ENCODE data around the gene DESI1. TPM values are rescaled to one million over a fixed set of nuclear protein-coding genes. Genes with fewer than 3 reads are reported as not detected.

DESI1 gene
- total RNA-seq, 1 experiment from 2014 or later: 40.8 TPM

DNA sequence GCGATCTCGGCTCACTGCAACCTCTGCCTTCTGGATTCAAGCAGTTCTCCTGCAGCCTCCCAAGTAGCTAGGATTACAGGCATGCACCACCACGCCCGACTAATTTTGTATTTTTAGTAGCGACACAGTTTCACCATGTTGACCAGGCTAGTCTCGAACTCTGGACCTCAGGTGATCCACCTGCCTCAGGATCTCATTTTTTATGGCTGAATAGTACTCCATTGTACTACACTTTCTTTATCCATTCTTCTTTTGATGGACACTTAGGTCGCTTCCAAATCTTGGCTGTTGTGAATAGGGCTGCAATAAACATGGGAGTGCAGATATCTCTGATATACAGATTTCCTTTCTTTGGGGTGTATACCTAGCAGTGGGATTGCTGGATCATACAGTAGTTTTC is 21.0 kb upstream of the DESI1 start:
- Histone ChIP-seq H3K27me3 (ENCODE audit: insufficient read depth, low read length) (no peaks in the 10 kb centered on the region), H4K20me1 (ENCODE audit: insufficient read depth) (peaks cover 3% of the 10 kb centered on the region; the same call in 1 of the 2 replicates), H2AFZ (ENCODE audit: low read depth, low read length, poor library complexity, severe bottlenecking) (no peak overlapping the region), H3K9me2 (ENCODE audit: insufficient read depth) (no peaks in the 10 kb centered on the region), H3K4me3 (replicated peaks in 1 of 2; ENCODE audit: low read depth in 1 of 2, low read length in 2 of 2) (no peak overlapping the region), H3K27ac (ENCODE audit: low read depth, low read length) (no peak overlapping the region), H3K4me1 (ENCODE audit: control insufficient read depth in 1 of 2, insufficient read depth in 2 of 2, low read length in 2 of 2) (no peaks in the 10 kb centered on the region), H3K79me2 (ENCODE audit: insufficient read depth, low read length) (peaks cover 95% of the 10 kb centered on the region), H3K4me2 (ENCODE audit: low read length) (no peak overlapping the region), H3K9ac (ENCODE audit: low read length) (no peak overlapping the region), H3K36me3 (ENCODE audit: control insufficient read depth in 1 of 2, insufficient read depth in 2 of 2, low read length in 2 of 2) (peaks cover 63 to 73% of the 10 kb centered on the region in 2 experiments), H3K9me3 (ENCODE audit: control insufficient read depth in 1 of 2, insufficient read depth in 1 of 2, low read depth in 1 of 2, low read length in 2 of 2) (no peaks in the 10 kb centered on the region)
- no peak for ATAC-seq
- no TSS peak for BruUV-seq (replicated peaks)
- ChIA-PET CTCF (no interaction called here), RAD21 (ENCODE audit: low non-redundant PET in 1 of 2, low total read pairs in 2 of 2, uncharacterized antibody in 2 of 2, unreplicated experiment in 2 of 2) (no interaction called here), POLR2A (no interaction called here)
- intact Hi-C loops (cut with micrococcal nuclease): no loop called here
- TF ChIP-seq POLR2A (IDR thresholded peaks at IDR 0.05; ENCODE audit: borderline replicate concordance, extremely low read depth, insufficient read depth, insufficient read length) (no peak), YY1 (IDR thresholded peaks at IDR 0.05; ENCODE audit: extremely low read depth, insufficient replicate concordance, low read depth, low read length) (no peak), RAD21 (IDR thresholded peaks at IDR 0.05; ENCODE audit: low read depth) (no peak), SP1 (IDR thresholded peaks at IDR 0.05; ENCODE audit: low read depth) (no peak), CBX3 (IDR thresholded peaks at IDR 0.05; ENCODE audit: low read depth) (no peak), CEBPB (IDR thresholded peaks at IDR 0.05; ENCODE audit: low read depth) (no peak), SIN3A (IDR thresholded peaks at IDR 0.05; ENCODE audit: low read depth) (no peak), EZH2phosphoT487 (IDR thresholded peaks at IDR 0.05; ENCODE audit: borderline replicate concordance) (no peak), ELF1 (IDR thresholded peaks at IDR 0.05; ENCODE audit: borderline replicate concordance, low read depth) (no peak), FOSL1 (IDR thresholded peaks at IDR 0.05; ENCODE audit: low read depth) (no peak)
- TF ChIP-seq, protein P1, sequence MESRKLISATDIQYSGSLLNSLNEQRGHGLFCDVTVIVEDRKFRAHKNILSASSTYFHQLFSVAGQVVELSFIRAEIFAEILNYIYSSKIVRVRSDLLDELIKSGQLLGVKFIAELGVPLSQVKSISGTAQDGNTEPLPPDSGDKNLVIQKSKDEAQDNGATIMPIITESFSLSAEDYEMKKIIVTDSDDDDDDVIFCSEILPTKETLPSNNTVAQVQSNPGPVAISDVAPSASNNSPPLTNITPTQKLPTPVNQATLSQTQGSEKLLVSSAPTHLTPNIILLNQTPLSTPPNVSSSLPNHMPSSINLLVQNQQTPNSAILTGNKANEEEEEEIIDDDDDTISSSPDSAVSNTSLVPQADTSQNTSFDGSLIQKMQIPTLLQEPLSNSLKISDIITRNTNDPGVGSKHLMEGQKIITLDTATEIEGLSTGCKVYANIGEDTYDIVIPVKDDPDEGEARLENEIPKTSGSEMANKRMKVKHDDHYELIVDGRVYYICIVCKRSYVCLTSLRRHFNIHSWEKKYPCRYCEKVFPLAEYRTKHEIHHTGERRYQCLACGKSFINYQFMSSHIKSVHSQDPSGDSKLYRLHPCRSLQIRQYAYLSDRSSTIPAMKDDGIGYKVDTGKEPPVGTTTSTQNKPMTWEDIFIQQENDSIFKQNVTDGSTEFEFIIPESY (IDR thresholded peaks at IDR 0.05; ENCODE audit: extremely low read depth, insufficient replicate concordance, low read length): no peak
- no peak for DNase-seq (ENCODE audit: low read depth, low spot score)

All from HCT116 (cell line).